Trophoblast cell (in vitro differentiated cells and primary cell): ENCODE results near the gene ZSWIM9.
"Not testable (repeated sequence)": the region's sequence is repeated elsewhere in the genome, so short reads cannot be mapped to it uniquely, and the experiment has no call there.

Experiments
- DNase-seq, 2 donors: peaks; one replicate each; pipeline ENCODE4 v3.0.0-alpha.2; 2016
- H2AFZ ChIP-seq: 2 replicates; pipeline ENCODE4 v1.6.1; 2013; ENCODE audit warnings: low read length, moderate library complexity, mild to moderate bottlenecking; ENCODE audit not compliant: insufficient read depth, poor library complexity
- H2AK5ac ChIP-seq: 2 replicates; pipeline ENCODE4 v1.6.1; 2013; ENCODE audit warnings: mild to moderate bottlenecking, low read length
- H2BK120ac ChIP-seq: 2 replicates; pipeline ENCODE4 v1.6.1; 2013; ENCODE audit warnings: low read length, mild to moderate bottlenecking, moderate library complexity; ENCODE audit not compliant: insufficient read depth, poor library complexity
- H2BK12ac ChIP-seq: 2 replicates; pipeline ENCODE4 v1.6.1; 2013; ENCODE audit warnings: mild to moderate bottlenecking, low read length, moderate library complexity
- H2BK5ac ChIP-seq: 2 replicates; pipeline ENCODE4 v1.6.1; 2013; ENCODE audit warnings: low read length, low read depth, moderate library complexity, mild to moderate bottlenecking; ENCODE audit not compliant: poor library complexity
- H3K14ac ChIP-seq: 2 replicates; pipeline ENCODE4 v1.6.1; 2013; ENCODE audit warnings: mild to moderate bottlenecking, low read length
- H3K18ac ChIP-seq: 2 replicates; pipeline ENCODE4 v1.6.1; 2013; ENCODE audit warnings: mild to moderate bottlenecking, low read length
- H3K23ac ChIP-seq: 2 replicates; pipeline ENCODE4 v1.6.1; 2013; ENCODE audit warnings: low read length
- H3K27ac ChIP-seq: 2 replicates; pipeline ENCODE4 v1.5.1; 2013; ENCODE audit warnings: low read depth, mild to moderate bottlenecking, inconsistent platforms, low read length, moderate library complexity
- H3K27me3 ChIP-seq: 2 replicates; pipeline ENCODE4 v1.6.1; 2013; ENCODE audit warnings: inconsistent platforms, mild to moderate bottlenecking, low read length, moderate library complexity; ENCODE audit not compliant: insufficient read depth
- H3K36me3 ChIP-seq, 2 experiments: 1 replicate in 1 of 2; 2 replicates in 1 of 2; pipeline ENCODE4 v1.6.1; 2013; ENCODE audit warnings: low read length in 2 of 2, mild to moderate bottlenecking in 2 of 2, moderate library complexity in 1 of 2; ENCODE audit not compliant: insufficient read depth in 2 of 2, control insufficient read depth in 1 of 2
- H3K4ac ChIP-seq: 2 replicates; pipeline ENCODE4 v1.6.1; 2013; ENCODE audit warnings: low read depth, mild to moderate bottlenecking, low read length, moderate library complexity
- H3K4me1 ChIP-seq, 2 experiments: 1 replicate in 1 of 2; 2 replicates in 1 of 2; pipeline ENCODE4 v1.6.1; 2013; ENCODE audit warnings: low read length in 2 of 2, mild to moderate bottlenecking in 2 of 2, moderate library complexity in 1 of 2; ENCODE audit not compliant: insufficient read depth in 2 of 2, control insufficient read depth in 1 of 2
- H3K4me2 ChIP-seq: 2 replicates; pipeline ENCODE4 v1.6.1; 2013; ENCODE audit warnings: inconsistent platforms, mild to moderate bottlenecking, low read length, moderate library complexity
- H3K4me3 ChIP-seq: 2 replicates; pipeline ENCODE4 v1.5.1; 2013; ENCODE audit warnings: mild to moderate bottlenecking, low read depth, low read length, inconsistent platforms
- H3K79me1 ChIP-seq: one replicate; pipeline ENCODE4 v1.6.1; 2013; ENCODE audit warnings: low read length
- H3K79me2 ChIP-seq: 2 replicates; pipeline ENCODE4 v1.6.1; 2013; ENCODE audit warnings: low read length, mild to moderate bottlenecking; ENCODE audit not compliant: control insufficient read depth, insufficient read depth, poor library complexity
- H3K9ac ChIP-seq: 2 replicates; pipeline ENCODE4 v1.6.1; 2013; ENCODE audit warnings: mild to moderate bottlenecking, low read length
- H3K9me3 ChIP-seq: 2 replicates; pipeline ENCODE4 v1.6.1; 2013; ENCODE audit warnings: low read depth, mild to moderate bottlenecking, control low read depth, inconsistent platforms, low read length; ENCODE audit not compliant: insufficient read depth
- H4K12ac ChIP-seq: 2 replicates; pipeline ENCODE4 v1.6.1; 2013; ENCODE audit warnings: low read depth, mild to moderate bottlenecking, low read length, moderate library complexity
- H4K8ac ChIP-seq: 2 replicates; pipeline ENCODE4 v1.6.1; 2013; ENCODE audit warnings: low read depth, mild to moderate bottlenecking, low read length, moderate library complexity
- H4K91ac ChIP-seq: one replicate; pipeline ENCODE4 v1.6.1; 2013; ENCODE audit warnings: low read depth, mild to moderate bottlenecking, low read length, moderate library complexity
- WGBS: extraction: QIAGEN DNeasy Blood & Tissue Kit; methylation state at CpG from one replicate; pipeline ENCODE4 v1.1.7; 2013; ENCODE audit warnings: missing lambda C conversion rate; ENCODE audit not compliant: insufficient read length, insufficient coverage; ENCODE audit errors: extremely low coverage; 5-methylcytosine and 5-hydroxymethylcytosine counted together

The ZSWIM9 gene

GRCh38 chr19:48239582-48240141, 69.2 kb downstream of the ZSWIM9 start:
- Histone ChIP-seq H2BK5ac (no peak overlapping the region), H3K79me2 (no peaks in the 10 kb centered on the region), H4K91ac (no peak overlapping the region), H2AFZ (no peak overlapping the region), H3K9ac (no peak overlapping the region), H3K27ac (no peak overlapping the region), H3K14ac (no peak overlapping the region), H3K9me3 (no peaks in the 10 kb centered on the region), H3K18ac (no peak overlapping the region), H4K8ac (no peak overlapping the region), H4K12ac (no peak overlapping the region), H3K4ac (no peak overlapping the region), H3K36me3 (peaks cover 4 to 5% of the 10 kb centered on the region in 2 experiments), H3K4me3 (no peak overlapping the region), H2AK5ac (no peak overlapping the region), H3K4me2 (no peak overlapping the region), H3K27me3 (no peaks in the 10 kb centered on the region), H2BK12ac (no peak overlapping the region), H2BK120ac (no peak overlapping the region), H3K23ac (no peak overlapping the region), H3K79me1 (no peaks in the 10 kb centered on the region), H3K4me1 (peaks cover 0 to 10% of the 10 kb centered on the region in 2 experiments)
- DNase-seq, result no peak
- no CpG with 5 or more reads among the region's 9 CpGs for WGBS

GRCh38 chr19:48241771-48242170, 71.3 kb downstream of the ZSWIM9 start:
- H2BK12ac ChIP-seq, H2AK5ac ChIP-seq, H3K9me3 ChIP-seq, H4K91ac ChIP-seq, H2AFZ ChIP-seq, H3K4me3 ChIP-seq, H3K14ac ChIP-seq, H3K23ac ChIP-seq, H3K18ac ChIP-seq, H2BK5ac ChIP-seq, H4K8ac ChIP-seq, H3K79me2 ChIP-seq, H3K9ac ChIP-seq, H3K79me1 ChIP-seq, DNase-seq, H3K27ac ChIP-seq, H2BK120ac ChIP-seq, H3K4me2 ChIP-seq, H3K27me3 ChIP-seq, H4K12ac ChIP-seq, H3K4ac ChIP-seq, H3K36me3 ChIP-seq: not testable (repeated sequence)
- no CpG with 5 or more reads among the region's 6 CpGs for WGBS
- H3K4me1 ChIP-seq, result peaks cover 0 to 10% of the 10 kb centered on the region in 2 experiments

- no CpG with 5 or more reads among the region's 5 CpGs for WGBS
Observed at GRCh38 chr19:48244281-48244680, 73.8 kb downstream of the ZSWIM9 start.

GRCh38 chr19:48246101-48246500, 75.6 kb downstream of the ZSWIM9 start:
- Histone ChIP-seq H2AK5ac (no peak overlapping the region), H2AFZ (no peak overlapping the region), H3K4me3 (no peak overlapping the region), H3K9ac (no peak overlapping the region), H3K18ac (no peak overlapping the region), H3K23ac (no peak overlapping the region), H3K79me2 (no peaks in the 10 kb centered on the region), H3K4ac (no peak overlapping the region), H2BK5ac (no peak overlapping the region), H3K27ac (no peak overlapping the region), H3K4me2 (no peak overlapping the region), H4K91ac (no peak overlapping the region), H3K79me1 (no peaks in the 10 kb centered on the region), H3K14ac (no peak overlapping the region), H2BK12ac (no peak overlapping the region), H3K9me3 (no peaks in the 10 kb centered on the region), H4K12ac (no peak overlapping the region), H2BK120ac (no peak overlapping the region), H4K8ac (no peak overlapping the region), H3K4me1 (peaks cover 4 to 8% of the 10 kb centered on the region in 2 experiments), H3K36me3 (peaks cover 8 to 11% of the 10 kb centered on the region in 2 experiments), H3K27me3 (no peaks in the 10 kb centered on the region)
- DNase-seq, result no peak
- no CpG with 5 or more reads among the region's 5 CpGs for WGBS

More at GRCh38 chr19:48244281-48244680, 73.8 kb downstream of the ZSWIM9 start:
- H3K36me3 ChIP-seq, result peaks cover 4 to 11% of the 10 kb centered on the region in 2 experiments
- no peak overlapping the region for H3K4me2 ChIP-seq
- H3K79me1 ChIP-seq, result no peaks in the 10 kb centered on the region
- no peaks in the 10 kb centered on the region for H3K79me2 ChIP-seq
- H3K4me1 ChIP-seq, result peaks cover 0 to 5% of the 10 kb centered on the region in 2 experiments
- H2BK5ac ChIP-seq, result no peak overlapping the region
- H3K27ac ChIP-seq, result no peak overlapping the region
- no peaks in the 10 kb centered on the region for H3K27me3 ChIP-seq
- H3K4me3 ChIP-seq, result no peak overlapping the region
- H2BK12ac ChIP-seq, result no peak overlapping the region
- H3K9me3 ChIP-seq, result no peaks in the 10 kb centered on the region
- H3K4ac ChIP-seq, result no peak overlapping the region
- H2AFZ ChIP-seq, result no peak overlapping the region
- no peak for DNase-seq
- no peak overlapping the region for H3K23ac ChIP-seq
- no peak overlapping the region for H2BK120ac ChIP-seq
- H3K9ac ChIP-seq, result no peak overlapping the region
- H3K18ac ChIP-seq, result no peak overlapping the region
- no peak overlapping the region for H2AK5ac ChIP-seq
- peak overlapping the region; percentile 10 for H4K8ac ChIP-seq
- no peak overlapping the region for H4K91ac ChIP-seq
- H3K14ac ChIP-seq, result no peak overlapping the region
- no peak overlapping the region for H4K12ac ChIP-seq
